Fibroblast of skin of scalp (primary cell): ENCODE measurements around the gene S100A1.

Experiments used
- DNase-seq: peaks from one replicate; pipeline ENCODE4 v3.0.0-alpha.2; 2013

The S100A1 gene

GRCh38 chr1:153610811-153611301, 17.4 kb upstream of the S100A1 start:
- peak; percentile 20 for DNase-seq

GRCh38 chr1:153611356-153611755, 16.9 kb upstream of the S100A1 start:
- DNase-seq, result no peak

- no peak for DNase-seq
Measured at GRCh38 chr1:153612111-153612754, 16.0 kb upstream of the S100A1 start.

- peak; percentile 79 for DNase-seq
Measured at GRCh38 chr1:153612755-153613331, 15.4 kb upstream of the S100A1 start, which contains the start of gene S100A16. Gene S100A16 (minus strand): TSS chr1:153613137. CDS start chr1:153608151, 4,986 bp downstream.

- DNase-seq, result no peak
Measured at GRCh38 chr1:153613406-153613805, 14.8 kb upstream of the S100A1 start.

GRCh38 chr1:153614189-153614900, 13.9 kb upstream of the S100A1 start:
- peak; percentile 25 for DNase-seq

- DNase-seq, result no peak
Measured at GRCh38 chr1:153614906-153615305, 13.3 kb upstream of the S100A1 start.

- no peak for DNase-seq
Measured at GRCh38 chr1:153615406-153615805, 12.8 kb upstream of the S100A1 start.

GRCh38 chr1:153616144-153616916, 11.9 kb upstream of the S100A1 start, which contains the start of gene S100A14:
Gene S100A14 (minus strand): TSS chr1:153616325. CDS start chr1:153615858, 467 bp downstream.
- no peak for DNase-seq

- DNase-seq, result no peak
Measured at GRCh38 chr1:153616917-153617311, 11.3 kb upstream of the S100A1 start.

- DNase-seq, result peak; percentile 70
Measured at GRCh38 chr1:153617663-153618062, 10.6 kb upstream of the S100A1 start.

- DNase-seq, result no peak
Measured at GRCh38 chr1:153619171-153619570, 9.1 kb upstream of the S100A1 start.

GRCh38 chr1:153623101-153623500, 5.1 kb upstream of the S100A1 start:
- DNase-seq, result no peak

GRCh38 chr1:153624965-153625611, 3.1 kb upstream of the S100A1 start:
- DNase-seq, result no peak

- DNase-seq, result no peak
Measured at GRCh38 chr1:153626477-153626903, 1.7 kb upstream of the S100A1 start.

- peak; percentile 96 for DNase-seq
Measured at GRCh38 chr1:153626904-153627714, 1.1 kb upstream of the S100A1 start, which contains the start of gene S100A13. Gene S100A13 (minus strand): TSS chr1:153627505. CDS start chr1:153626472, 1,033 bp downstream.

GRCh38 chr1:153628638-153629342, 556 bp downstream of the S100A1 start:
- DNase-seq, result no peak

- no peak for DNase-seq
Measured at GRCh38 chr1:153629343-153629665, 1.1 kb downstream of the S100A1 start.

- no peak for DNase-seq
Measured at GRCh38 chr1:153629971-153630370, 1.7 kb downstream of the S100A1 start.

GRCh38 chr1:153630384-153630783, 2.1 kb downstream of the S100A1 start:
- DNase-seq, result no peak
